ENCODE data around the gene INPP5B.

DNA sequence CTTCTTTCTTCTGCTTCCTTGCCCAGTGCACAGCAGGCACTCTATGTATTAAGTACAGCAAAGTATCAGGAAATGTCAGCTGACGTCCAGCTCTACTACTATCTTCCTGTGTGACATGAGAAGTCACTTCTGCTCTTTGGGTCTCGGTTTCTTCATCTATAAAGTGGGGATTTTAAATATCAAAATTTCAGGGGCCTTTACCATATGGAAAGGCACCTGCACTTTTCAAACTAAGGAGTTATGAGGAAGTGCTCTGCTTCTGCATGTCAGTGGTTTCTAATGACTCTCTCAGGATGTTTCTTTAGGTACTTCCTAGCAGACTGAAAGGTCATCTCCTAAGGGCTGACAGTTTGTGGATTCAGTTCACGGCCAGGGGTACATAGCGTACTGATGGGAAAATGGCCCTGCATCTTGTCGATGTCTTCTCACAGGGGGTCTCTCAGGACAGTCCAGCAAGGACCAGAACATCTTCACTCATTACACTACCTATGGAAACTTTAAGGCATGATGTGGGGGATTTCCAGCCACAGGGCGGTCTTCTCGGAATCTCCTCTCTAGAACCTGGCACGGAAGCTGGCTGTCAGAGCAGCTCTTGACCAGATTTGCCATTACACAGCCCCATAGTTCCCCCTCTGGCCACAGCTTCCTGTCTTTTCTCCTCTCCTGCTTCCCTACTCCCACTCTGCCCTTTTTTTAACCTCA is 45.5 kb downstream of the INPP5B start:
- TF ChIP-seq EZH2 (IDR thresholded peaks at IDR 0.05; ENCODE audit: insufficient read depth, poor library complexity, severe bottlenecking) (no peak), EZH2phosphoT487 (IDR thresholded peaks at IDR 0.05; ENCODE audit: insufficient read depth, low read depth) (no peak)

All from GM23248 (cell line).